ENCODE results near the gene TIGD4.

GRCh38 chr4:152784490-152785350 is 5.2 kb upstream of the TIGD4 start:
- TF ChIP-seq CTCF (IDR thresholded peaks at IDR 0.05): no peak
- no peak for TF ChIP-seq POLR2A (IDR thresholded peaks at IDR 0.05; ENCODE audit: low read length)
- no peak for TF ChIP-seq RNF2 (IDR thresholded peaks at IDR 0.05; ENCODE audit: borderline replicate concordance, low read depth)
- TF ChIP-seq MAZ (IDR thresholded peaks at IDR 0.05; ENCODE audit: borderline replicate concordance, low read depth, low read length): no peak
- no peak for TF ChIP-seq EP300 (IDR thresholded peaks at IDR 0.05)
- TF ChIP-seq, protein P1, sequence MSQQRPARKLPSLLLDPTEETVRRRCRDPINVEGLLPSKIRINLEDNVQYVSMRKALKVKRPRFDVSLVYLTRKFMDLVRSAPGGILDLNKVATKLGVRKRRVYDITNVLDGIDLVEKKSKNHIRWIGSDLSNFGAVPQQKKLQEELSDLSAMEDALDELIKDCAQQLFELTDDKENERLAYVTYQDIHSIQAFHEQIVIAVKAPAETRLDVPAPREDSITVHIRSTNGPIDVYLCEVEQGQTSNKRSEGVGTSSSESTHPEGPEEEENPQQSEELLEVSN (IDR thresholded peaks at IDR 0.05; ENCODE audit: borderline replicate concordance, low read depth): no peak
- no peak for TF ChIP-seq SMC3 (IDR thresholded peaks at IDR 0.05)
- TF ChIP-seq BHLHE40 (IDR thresholded peaks at IDR 0.05; ENCODE audit: low read depth, low read length): no peak
- TF ChIP-seq RFX5 (IDR thresholded peaks at IDR 0.05): no peak
